Measurements from ENCODE around the gene PTH1R. TPM values are rescaled to one million over a fixed set of nuclear protein-coding genes. Genes with fewer than 3 reads are reported as not detected.

PTH1R gene
- total and polyA plus RNA-seq, 8 donors, result 2.6 to 22.4 (median 3.8) TPM

GRCh38 chr3:46894256-46894655 lies 16.7 kb downstream of the PTH1R start:
- H3K27me3 ChIP-seq, result peaks cover 0 to 65% (median 21%) of the 10 kb centered on the region in 3 donors
- H3K4me3 ChIP-seq, result no peak overlapping the region
- TF ChIP-seq EP300 (IDR thresholded peaks at IDR 0.05) (no peak), CTCF (IDR thresholded peaks at IDR 0.05) (no peak), POLR2AphosphoS5 (IDR thresholded peaks at IDR 0.05) (no peak), POLR2A (IDR thresholded peaks at IDR 0.05) (no peak)
- no peak for DNase-seq
- H3K9me3 ChIP-seq, result no peaks in the 10 kb centered on the region
- 84 to 92% (median 88%) methylated on average over 6 of the region's 6 CpGs for WGBS, 5 donors
- H3K36me3 ChIP-seq, result no peaks in the 10 kb centered on the region
- H3K27ac ChIP-seq, result no peak overlapping the region
- intact Hi-C loops (cut with DNase I; ENCODE audit: low total_unique reads), result no loop called here
- H3K4me1 ChIP-seq, result peaks cover 22 to 32% (median 27%) of the 10 kb centered on the region in 4 donors

DNA sequence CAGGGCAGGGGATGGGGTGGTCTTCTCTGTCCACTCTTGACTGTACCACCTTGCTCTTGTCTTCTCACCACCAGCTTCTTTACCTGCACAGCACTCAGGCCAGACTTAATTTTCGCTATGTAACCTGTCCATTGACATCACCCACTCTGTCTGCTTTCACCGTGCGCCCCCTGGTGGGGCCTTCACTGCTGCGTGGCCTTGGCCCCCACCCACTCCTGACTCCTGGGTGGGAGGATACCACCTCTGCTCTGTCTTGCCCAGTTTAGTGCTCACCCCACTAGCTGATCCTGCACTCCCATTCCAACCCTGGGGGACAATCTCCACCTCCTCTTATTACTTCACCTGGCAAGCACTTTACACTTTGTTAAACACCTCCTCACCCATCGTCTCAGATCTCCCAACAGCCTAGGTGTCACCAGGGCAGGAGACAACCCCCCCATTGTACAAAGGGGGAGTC lies 17.7 kb downstream of the PTH1R start:
- TF ChIP-seq CTCF (IDR thresholded peaks at IDR 0.05) (peak in 5 of 7 experiments; percentile 75 to 92 (median 76)), POLR2A (IDR thresholded peaks at IDR 0.05) (no peak), POLR2AphosphoS5 (IDR thresholded peaks at IDR 0.05) (no peak), EP300 (IDR thresholded peaks at IDR 0.05) (no peak)
- DNase-seq, result peak; percentile 80 to 85
- H3K36me3 ChIP-seq, result no peaks in the 10 kb centered on the region
- no peaks in the 10 kb centered on the region for H3K9me3 ChIP-seq
- H3K27ac ChIP-seq, result no peak overlapping the region
- peaks cover 22 to 34% (median 28%) of the 10 kb centered on the region in 4 donors for H3K4me1 ChIP-seq
- 11 to 22% (median 17%) methylated on average over 5 of the region's 5 CpGs for WGBS, 5 donors
- H3K27me3 ChIP-seq, result peaks cover 0 to 74% (median 21%) of the 10 kb centered on the region in 3 donors
- intact Hi-C loops (cut with DNase I; ENCODE audit: low total_unique reads), result no loop called here
- H3K4me3 ChIP-seq, result no peak overlapping the region

GRCh38 chr3:46895761-46896160 lies 18.2 kb downstream of the PTH1R start:
- TF ChIP-seq POLR2AphosphoS5 (IDR thresholded peaks at IDR 0.05), result no peak
- no peak for TF ChIP-seq EP300 (IDR thresholded peaks at IDR 0.05)
- no peak for TF ChIP-seq POLR2A (IDR thresholded peaks at IDR 0.05)
- no peak overlapping the region for H3K27ac ChIP-seq
- peaks cover 22 to 34% (median 28%) of the 10 kb centered on the region in 4 donors for H3K4me1 ChIP-seq
- intact Hi-C loops (cut with DNase I; ENCODE audit: low total_unique reads), result no loop called here
- no peaks in the 10 kb centered on the region for H3K36me3 ChIP-seq
- DNase-seq, result no peak
- no peak overlapping the region for H3K4me3 ChIP-seq
- H3K9me3 ChIP-seq, result no peaks in the 10 kb centered on the region
- peaks cover 0 to 72% (median 21%) of the 10 kb centered on the region in 3 donors for H3K27me3 ChIP-seq
- WGBS, 5 donors, result 61 to 86% (median 78%) methylated on average over 4 of the region's 4 CpGs

- DNase-seq, result no peak
- H3K27ac ChIP-seq, result no peak overlapping the region
- H3K4me3 ChIP-seq, result no peak overlapping the region
- peaks cover 22 to 34% (median 28%) of the 10 kb centered on the region in 4 donors for H3K4me1 ChIP-seq
- TF ChIP-seq EP300 (IDR thresholded peaks at IDR 0.05) (no peak), CTCF (IDR thresholded peaks at IDR 0.05) (no peak), POLR2AphosphoS5 (IDR thresholded peaks at IDR 0.05) (no peak)
- no peaks in the 10 kb centered on the region for H3K9me3 ChIP-seq
- peaks cover 0 to 65% (median 21%) of the 10 kb centered on the region in 3 donors for H3K27me3 ChIP-seq
- intact Hi-C loops (cut with DNase I; ENCODE audit: low total_unique reads), result no loop called here
- 65 to 79% (median 73%) methylated on average over 5 of the region's 5 CpGs for WGBS, 5 donors
- no peaks in the 10 kb centered on the region for H3K36me3 ChIP-seq
Observed at GRCh38 chr3:46896386-46896785, 18.9 kb downstream of the PTH1R start.

GRCh38 chr3:46897031-46897430 lies 19.5 kb downstream of the PTH1R start:
- peaks cover 19 to 28% (median 23%) of the 10 kb centered on the region in 4 donors for H3K4me1 ChIP-seq
- H3K27me3 ChIP-seq, result peaks cover 0 to 60% (median 21%) of the 10 kb centered on the region in 3 donors
- TF ChIP-seq POLR2AphosphoS5 (IDR thresholded peaks at IDR 0.05), result no peak
- TF ChIP-seq EP300 (IDR thresholded peaks at IDR 0.05), result no peak
- no peak for TF ChIP-seq CTCF (IDR thresholded peaks at IDR 0.05)
- TF ChIP-seq POLR2A (IDR thresholded peaks at IDR 0.05), result no peak
- no peaks in the 10 kb centered on the region for H3K9me3 ChIP-seq
- no peak overlapping the region for H3K27ac ChIP-seq
- no peak overlapping the region for H3K4me3 ChIP-seq
- 89 to 100% (median 96%) methylated on average over 2 of the region's 2 CpGs for WGBS, 5 donors
- H3K36me3 ChIP-seq, result no peaks in the 10 kb centered on the region
- intact Hi-C loops (cut with DNase I; ENCODE audit: low total_unique reads), result no loop called here
- no peak for DNase-seq

Measured in stomach (tissue), 9 donors.